ENCODE results near the gene KRT75.
"Not testable (repeated sequence)": the region's sequence is repeated elsewhere in the genome, so short reads cannot be mapped to it uniquely, and the experiment has no call there.

KRT75 gene

GRCh38 chr12:52434081-52434733 lies at the start of gene KRT75:
KRT75 (minus strand) TSS chr12:52434371; CDS start chr12:52434304, 67 bp downstream.
- no peak for DNase-seq

- no peak for DNase-seq
Observed at GRCh38 chr12:52480073-52480472, 45.9 kb upstream of the KRT75 start.

GRCh38 chr12:52477651-52478050 lies 43.5 kb upstream of the KRT75 start:
- no peak for DNase-seq

GRCh38 chr12:52474212-52474611 lies 40.0 kb upstream of the KRT75 start:
- DNase-seq: no peak

GRCh38 chr12:52473768-52474167 lies 39.6 kb upstream of the KRT75 start, which contains the start of gene KRT6C:
KRT6C (minus strand) TSS chr12:52473805; CDS start chr12:52473737, 68 bp downstream.
- DNase-seq: no peak

- DNase-seq: no peak
Observed at GRCh38 chr12:52469853-52470252, 35.7 kb upstream of the KRT75 start.

GRCh38 chr12:52464897-52465296 lies 30.7 kb upstream of the KRT75 start:
- no peak for DNase-seq

GRCh38 chr12:52461693-52462092 lies 27.5 kb upstream of the KRT75 start:
- DNase-seq: no peak

- no peak for DNase-seq
Observed at GRCh38 chr12:52458861-52459260, 24.7 kb upstream of the KRT75 start.

GRCh38 chr12:52455821-52456220 lies 21.6 kb upstream of the KRT75 start:
- no peak for DNase-seq

GRCh38 chr12:52454411-52455201 lies 20.4 kb upstream of the KRT75 start:
- DNase-seq: no peak

- no peak for DNase-seq
Observed at GRCh38 chr12:52452101-52452500, 17.9 kb upstream of the KRT75 start, which contains the start of gene KRT6B. KRT6B (minus strand) TSS chr12:52452146; CDS start chr12:52452078, 68 bp downstream.

- DNase-seq: no peak
Observed at GRCh38 chr12:52448228-52448627, 14.1 kb upstream of the KRT75 start.

GRCh38 chr12:52447196-52447595 lies 13.0 kb upstream of the KRT75 start:
- not testable (repeated sequence) for DNase-seq

- DNase-seq: no peak
Observed at GRCh38 chr12:52446367-52447045, 12.3 kb upstream of the KRT75 start.

- DNase-seq: no peak
Observed at GRCh38 chr12:52445876-52446275, 11.7 kb upstream of the KRT75 start.

GRCh38 chr12:52444647-52445595 lies 10.8 kb upstream of the KRT75 start:
- DNase-seq: no peak

- DNase-seq: no peak
Observed at GRCh38 chr12:52443966-52444365, 9.8 kb upstream of the KRT75 start.

GRCh38 chr12:52442600-52443061 lies 8.5 kb upstream of the KRT75 start:
- DNase-seq: no peak

- DNase-seq: no peak
Observed at GRCh38 chr12:52441320-52441911, 7.2 kb upstream of the KRT75 start.

GRCh38 chr12:52440821-52441319 lies 6.7 kb upstream of the KRT75 start:
- no peak for DNase-seq

GRCh38 chr12:52439845-52440244 lies 5.7 kb upstream of the KRT75 start:
- no peak for DNase-seq
